Measurements from ENCODE around the gene AURKA. TPM values are rescaled to one million over a fixed set of nuclear protein-coding genes. Genes with fewer than 3 reads are reported as not detected.

AURKA gene
- total and polyA plus RNA-seq, 11 donors: 2.2 to 19.5 (median 6.3) TPM

- Histone ChIP-seq H3K4me1 (peaks cover 0 to 10% (median 3%) of the 10 kb centered on the region in 12 donors), H3K27ac (no peak overlapping the region), H3K36me3 (peaks cover 0 to 30% (median 0%) of the 10 kb centered on the region in 9 donors), H3K27me3 (no peaks in the 10 kb centered on the region), H3K4me3 (no peak overlapping the region), H3K9me3 (no peaks in the 10 kb centered on the region)
- TF ChIP-seq, protein P1, sequence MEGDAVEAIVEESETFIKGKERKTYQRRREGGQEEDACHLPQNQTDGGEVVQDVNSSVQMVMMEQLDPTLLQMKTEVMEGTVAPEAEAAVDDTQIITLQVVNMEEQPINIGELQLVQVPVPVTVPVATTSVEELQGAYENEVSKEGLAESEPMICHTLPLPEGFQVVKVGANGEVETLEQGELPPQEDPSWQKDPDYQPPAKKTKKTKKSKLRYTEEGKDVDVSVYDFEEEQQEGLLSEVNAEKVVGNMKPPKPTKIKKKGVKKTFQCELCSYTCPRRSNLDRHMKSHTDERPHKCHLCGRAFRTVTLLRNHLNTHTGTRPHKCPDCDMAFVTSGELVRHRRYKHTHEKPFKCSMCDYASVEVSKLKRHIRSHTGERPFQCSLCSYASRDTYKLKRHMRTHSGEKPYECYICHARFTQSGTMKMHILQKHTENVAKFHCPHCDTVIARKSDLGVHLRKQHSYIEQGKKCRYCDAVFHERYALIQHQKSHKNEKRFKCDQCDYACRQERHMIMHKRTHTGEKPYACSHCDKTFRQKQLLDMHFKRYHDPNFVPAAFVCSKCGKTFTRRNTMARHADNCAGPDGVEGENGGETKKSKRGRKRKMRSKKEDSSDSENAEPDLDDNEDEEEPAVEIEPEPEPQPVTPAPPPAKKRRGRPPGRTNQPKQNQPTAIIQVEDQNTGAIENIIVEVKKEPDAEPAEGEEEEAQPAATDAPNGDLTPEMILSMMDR (IDR thresholded peaks at IDR 0.05): no peak
- no peak for TF ChIP-seq POLR2A (IDR thresholded peaks at IDR 0.05)
- ATAC-seq: no peak
- DNase-seq: no peak
- 88 to 95% (median 88%) methylated on average over 6 of the region's 6 CpGs for WGBS, 4 donors
- intact Hi-C loops (cut with DNase I): no loop called here
Measured at GRCh38 chr20:56386219-56386618, 5.8 kb downstream of the AURKA start.

DNA sequence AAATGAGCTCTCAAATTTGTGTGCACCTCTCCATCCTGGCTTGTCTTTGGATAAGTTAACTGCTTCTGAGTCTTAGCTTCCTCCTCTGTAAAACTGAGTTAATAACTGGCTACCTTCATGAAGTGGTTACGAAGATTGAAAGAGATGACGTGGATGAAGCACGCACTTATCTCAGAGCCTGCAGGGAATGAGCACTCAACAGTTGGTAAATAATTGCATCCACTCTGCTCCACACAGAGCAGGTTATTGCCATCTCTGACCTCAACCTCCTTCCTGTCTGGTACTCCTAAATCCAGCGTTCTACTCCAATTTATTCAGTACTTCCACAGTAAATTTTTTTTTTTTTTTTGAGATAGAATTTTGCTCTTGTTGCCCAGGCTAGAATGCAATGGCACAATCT is 6.9 kb downstream of the AURKA start:
- H3K27me3 ChIP-seq: no peaks in the 10 kb centered on the region
- intact Hi-C loops (cut with DNase I): no loop called here
- TF ChIP-seq, protein P1 (IDR thresholded peaks at IDR 0.05): no peak
- TF ChIP-seq POLR2A (IDR thresholded peaks at IDR 0.05): no peak
- peaks cover 0 to 9% (median 4%) of the 10 kb centered on the region in 12 donors for H3K4me1 ChIP-seq
- DNase-seq: no peak
- no peaks in the 10 kb centered on the region for H3K9me3 ChIP-seq
- 88 to 93% (median 92%) methylated on average over 4 of the region's 4 CpGs for WGBS, 4 donors
- H3K36me3 ChIP-seq: peaks cover 0 to 35% (median 0%) of the 10 kb centered on the region in 9 donors
- H3K27ac ChIP-seq: no peak overlapping the region
- ATAC-seq: no peak
- no peak overlapping the region for H3K4me3 ChIP-seq

DNA sequence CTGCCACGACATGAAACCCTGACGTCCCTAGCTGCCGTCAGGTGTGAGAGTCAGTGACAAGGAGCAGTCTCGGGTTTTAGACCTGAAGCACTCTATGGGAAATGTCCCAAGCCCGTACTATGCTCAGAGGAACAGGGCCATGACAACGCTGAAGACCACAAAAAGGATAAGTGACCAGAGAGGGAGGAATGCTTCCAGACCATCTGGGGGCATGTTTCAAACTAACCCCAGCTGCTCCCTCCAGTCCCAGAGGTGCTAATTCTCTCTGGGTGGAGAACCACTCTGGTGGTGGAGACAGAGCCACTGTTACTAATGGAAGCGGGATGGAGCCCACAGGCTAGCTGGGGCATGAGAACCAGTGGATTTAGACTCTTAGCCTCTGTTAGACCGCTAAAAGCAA is 8.7 kb downstream of the AURKA start:
- H3K27ac ChIP-seq: no peak overlapping the region
- 65 to 81% (median 72%) methylated on average over 8 of the region's 8 CpGs for WGBS, 4 donors
- DNase-seq (no peak), ATAC-seq (no peak)
- H3K36me3 ChIP-seq: peaks cover 0 to 38% (median 0%) of the 10 kb centered on the region in 9 donors
- no peaks in the 10 kb centered on the region for H3K9me3 ChIP-seq
- H3K27me3 ChIP-seq: no peaks in the 10 kb centered on the region
- intact Hi-C loops (cut with DNase I): no loop called here
- TF ChIP-seq, protein P1 (IDR thresholded peaks at IDR 0.05): no peak
- no peak for TF ChIP-seq POLR2A (IDR thresholded peaks at IDR 0.05)
- H3K4me3 ChIP-seq: no peak overlapping the region
- peaks cover 0 to 10% (median 4%) of the 10 kb centered on the region in 12 donors for H3K4me1 ChIP-seq

- H3K27ac ChIP-seq: no peak overlapping the region
- TF ChIP-seq, protein P1 (IDR thresholded peaks at IDR 0.05): no peak
- TF ChIP-seq POLR2A (IDR thresholded peaks at IDR 0.05): no peak
- H3K4me1 ChIP-seq: peaks cover 0 to 10% (median 4%) of the 10 kb centered on the region in 12 donors
- no peaks in the 10 kb centered on the region for H3K9me3 ChIP-seq
- WGBS, 4 donors: 27 to 32% (median 31%) methylated on average over 4 of the region's 4 CpGs
- no peak for ATAC-seq
- H3K4me3 ChIP-seq: no peak overlapping the region
- no peak for DNase-seq
- H3K36me3 ChIP-seq: peaks cover 0 to 37% (median 0%) of the 10 kb centered on the region in 9 donors
- intact Hi-C loops (cut with DNase I): no loop called here
- no peaks in the 10 kb centered on the region for H3K27me3 ChIP-seq
Measured at GRCh38 chr20:56382696-56383095, 9.3 kb downstream of the AURKA start.
